GM12878 (cell line): Measurements from ENCODE around the gene ZCCHC3. TPM values are rescaled to one million over a fixed set of nuclear protein-coding genes. Genes with fewer than 3 reads are reported as not detected.

Experiments
- ATAC-seq: fragments of 200-7000 bp; cut with Tn5 transposase; 3 replicates; pipeline ENCODE4 v1.9.1; 2020; ENCODE audit warnings: mild to moderate bottlenecking, moderate library complexity
- BruUV-seq: library from RNA; stranded (reverse); fragments of 400-500 nt; replicated peaks from 2 replicates; lab custom pipeline; 2021; lab: Mats Ljungman, UMichigan
- CTCF ChIA-PET: fragments of 300-600 bp; sonication (Branson Sonifier 250); formaldehyde crosslinking; extraction: SDS; loops from one replicate; lab custom pipeline; 2021; ENCODE audit warnings: inconsistent platforms; lab: Yijun Ruan, JAX
- POLR2A ChIA-PET: fragments of 350-600 bp; formaldehyde crosslinking; extraction: SDS; loops from one replicate; lab custom pipeline; 2021; ENCODE audit warnings: inconsistent platforms; lab: Charles Lee
- RAD21 ChIA-PET: fragments of 300-600 bp; sonication (Branson Sonifier 250); formaldehyde crosslinking; loops from one replicate; lab custom pipeline; 2023; ENCODE audit warnings: antibody characterized with exemption; ENCODE audit not compliant: unreplicated experiment; lab: Charles Lee
- SMC1A ChIA-PET: fragments of 300-600 bp; sonication (Branson Sonifier 250); formaldehyde crosslinking; loops from one replicate; lab custom pipeline; 2023; ENCODE audit not compliant: unreplicated experiment, uncharacterized antibody; lab: Charles Lee
- DNase-seq: peaks from one replicate; pipeline ENCODE4 v3.0.0-alpha.2; 2011; ENCODE audit warnings: low read depth, low spot score
- FAIRE-seq: peaks from 3 replicates; lab custom pipeline; 2011; peaks lifted over from hg19 to GRCh38; lab: Jason Lieb, UNC
- H2AFZ ChIP-seq: 2 replicates; pipeline ENCODE4 v1.6.0; 2011; ENCODE audit warnings: low read depth, low read length, control low read depth; ENCODE audit not compliant: control insufficient read depth
- H3K27ac ChIP-seq: 2 replicates; pipeline ENCODE4 v1.5.1; 2011; ENCODE audit warnings: control low read depth; ENCODE audit not compliant: control insufficient read depth, insufficient read depth
- H3K27me3 ChIP-seq, 2 experiments: replicated peaks in 1 of 2; 2 replicates each; pipeline versions ENCODE4 v1.6.0 to v1.6.1; 2011; ENCODE audit warnings: low read length in 1 of 2; ENCODE audit not compliant: control insufficient read depth in 2 of 2, insufficient read depth in 2 of 2
- H3K36me3 ChIP-seq, 2 experiments: 2 replicates each; pipeline ENCODE4 v1.5.1; 2011; ENCODE audit warnings: low read length in 1 of 2; ENCODE audit not compliant: control insufficient read depth in 2 of 2, insufficient read depth in 2 of 2
- H3K4me1 ChIP-seq: 2 replicates; pipeline ENCODE4 v1.6.1; 2011; ENCODE audit warnings: mild to moderate bottlenecking, low read length, moderate library complexity, mixed read lengths; ENCODE audit not compliant: control insufficient read depth, insufficient read depth
- H3K4me2 ChIP-seq: 2 replicates; pipeline ENCODE4 v1.6.0; 2011; ENCODE audit warnings: control low read depth; ENCODE audit not compliant: control insufficient read depth, insufficient read depth
- H3K4me3 ChIP-seq: fragments of 200-600 bp; sonication (generic); 2 replicates; pipeline ENCODE4 v1.5.1; 2016
- H3K79me2 ChIP-seq: 2 replicates; pipeline ENCODE4 v1.6.0; 2011; ENCODE audit warnings: low read length; ENCODE audit not compliant: control insufficient read depth, insufficient read depth
- H3K9ac ChIP-seq: 2 replicates; pipeline ENCODE4 v1.8.0; 2011; ENCODE audit warnings: low read length, control low read depth, mixed read lengths; ENCODE audit not compliant: control insufficient read depth, insufficient read depth
- H3K9me3 ChIP-seq: replicated peaks from 3 replicates; pipeline ENCODE4 v1.5.1; 2011; ENCODE audit warnings: mild to moderate bottlenecking, low read length; ENCODE audit not compliant: control insufficient read depth, insufficient read depth
- H4K20me1 ChIP-seq: 2 replicates; pipeline ENCODE4 v1.6.0; 2011; ENCODE audit not compliant: control insufficient read depth, insufficient read depth
- BCL11A ChIP-seq: IDR thresholded peaks from 2 replicates; pipeline ENCODE4 v1.6.1; 2011; ENCODE audit warnings: low read depth, low read length
- CHD2 ChIP-seq: IDR thresholded peaks from 2 replicates; pipeline ENCODE4 v1.6.1; 2011; ENCODE audit warnings: low read depth, low read length, improper control_type of control experiment, borderline replicate concordance
- GATAD2B ChIP-seq: fragments of 450-650 bp; conservative IDR thresholded peaks from 2 replicates; pipeline ENCODE4 v1.6.1; 2017; ENCODE audit warnings: low read depth, mild to moderate bottlenecking, moderate library complexity
- SIN3A ChIP-seq: IDR thresholded peaks from 2 replicates; pipeline ENCODE4 v1.6.1; 2012; ENCODE audit warnings: low read depth, low read length, improper control_type of control experiment
- SMARCA5 ChIP-seq: fragments of 450-650 bp; IDR thresholded peaks from 2 replicates; pipeline ENCODE4 v1.6.1; 2017; ENCODE audit warnings: mild to moderate bottlenecking
- WRNIP1 ChIP-seq: IDR thresholded peaks from 2 replicates; pipeline ENCODE4 v1.6.1; 2011; ENCODE audit warnings: low read depth, low read length, improper control_type of control experiment, borderline replicate concordance
- ZNF217 ChIP-seq: fragments of 450-650 bp; IDR thresholded peaks from 2 replicates; pipeline ENCODE4 v1.6.1; 2017; ENCODE audit warnings: antibody characterized with exemption, mild to moderate bottlenecking
- ZNF384 ChIP-seq: IDR thresholded peaks from 2 replicates; pipeline ENCODE4 v1.6.1; 2012; ENCODE audit warnings: low read depth, mild to moderate bottlenecking, low read length, improper control_type of control experiment, borderline replicate concordance
- WGBS: methylation state at CpG from one replicate; pipeline ENCODE4 v1.1.6; 2016; ENCODE audit warnings: low lambda C conversion rate; ENCODE audit not compliant: insufficient replicate concordance, insufficient coverage; ENCODE audit errors: missing lambda C conversion rate; 5-methylcytosine and 5-hydroxymethylcytosine counted together
- in situ Hi-C: fragments of 300-500 bp; cut with MboI; formaldehyde crosslinking; loops from 9 replicates; pipeline ENCODE4 v1.14.3; 2018; ENCODE audit warnings: mixed read lengths
- intact Hi-C: fragments of 100-400 bp; cut with micrococcal nuclease; formaldehyde crosslinking; loops from one replicate; pipeline ENCODE4 v1.14.2; 2022; ENCODE audit not compliant: unreplicated experiment
- polyA plus RNA-seq, 11 experiments: library from polyadenylated mRNA; depleted of rRNA in 4 of 11; unstranded in 6 of 11; stranded (reverse) in 5 of 11; fragments of >200 nt; fragmentation: Nextera tagmentation in 4 of 11; fragmentation: Illumina TruSeq in 1 of 11; extraction: Ambion mirVana in 4 of 11; extraction: Trizol in 1 of 11; gene quantifications; 1 replicate in 1 of 11; 2 replicates in 10 of 11; pipeline versions ENCODE4 v1.2.1 to v1.2.3, GENCODE V29; 2011 to 2016; ENCODE audit warnings: inconsistent platforms in 2 of 11, missing spikeins in 2 of 11, low read depth in 1 of 11
- total RNA-seq, 4 experiments: library from RNA; depleted of rRNA in 3 of 4; stranded (reverse); fragments of >200 nt in 3 of 4; fragmentation: Illumina TruSeq in 1 of 4; extraction: Trizol in 1 of 4; gene quantifications; 2 replicates each; pipeline versions ENCODE4 v1.2.1 to v1.2.3, GENCODE V29; 2013 to 2021
- TF ChIP-seq, protein P1 (sequence below): fragments of 450-650 bp; formaldehyde crosslinking; IDR thresholded peaks from 2 replicates; pipeline ENCODE4 v1.5.0; 2022; ENCODE audit warnings: mild to moderate bottlenecking, missing genetic modification characterization

Gene ZCCHC3
- total and polyA plus RNA-seq, 10 of the 15 experiments (the other 5 are each of a cell fraction or from before 2014, with no cell fraction given) = 5.3 to 36.1 (median 17.2) TPM

DNA sequence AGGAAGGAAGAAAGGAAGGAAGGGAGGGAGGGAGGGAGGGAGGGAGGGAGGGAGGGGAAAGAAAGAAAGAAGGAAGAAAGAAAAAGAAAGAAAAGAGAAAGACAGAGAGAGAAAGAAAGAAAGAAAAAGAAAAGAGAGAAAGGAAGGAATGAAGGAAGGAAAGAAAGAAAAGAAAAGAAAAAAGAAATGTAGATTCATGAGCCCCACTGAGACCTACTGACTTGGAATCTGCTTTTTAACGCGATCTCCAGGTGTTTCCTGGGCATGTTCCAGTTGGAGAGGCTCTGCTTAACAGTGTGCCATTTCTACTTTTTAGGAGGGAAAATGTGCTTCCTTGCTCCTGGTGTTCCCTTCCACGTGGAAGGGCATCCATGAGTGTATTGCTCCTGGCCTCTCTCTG is 23.5 kb upstream of the ZCCHC3 start:
- H3K4me3 ChIP-seq = no peak overlapping the region
- no peak overlapping the region for H2AFZ ChIP-seq
- no peak overlapping the region for H3K27ac ChIP-seq
- RAD21 ChIA-PET = no interaction called here
- ATAC-seq (no peak), DNase-seq (no peak), FAIRE-seq (no peak)
- POLR2A ChIA-PET = no interaction called here
- WGBS = 80% methylated on average over 3 of the region's 3 CpGs
- peaks cover 2 to 3% of the 10 kb centered on the region in 2 experiments; a peak in 2 of 4 replicates for H3K36me3 ChIP-seq
- in situ Hi-C loops = no loop called here
- no peaks in the 10 kb centered on the region for H3K4me1 ChIP-seq
- H3K79me2 ChIP-seq = no peaks in the 10 kb centered on the region
- TF ChIP-seq ZNF384 (no peak), SMARCA5 (no peak), ZNF217 (no peak), BCL11A (no peak)
- no peaks in the 10 kb centered on the region for H4K20me1 ChIP-seq
- no peaks in the 10 kb centered on the region for H3K27me3 ChIP-seq
- BruUV-seq = no TSS peak
- no peak overlapping the region for H3K9ac ChIP-seq
- SMC1A ChIA-PET = no interaction called here
- intact Hi-C loops = no loop called here
- CTCF ChIA-PET = no interaction called here
- no peaks in the 10 kb centered on the region for H3K9me3 ChIP-seq
- no peak overlapping the region for H3K4me2 ChIP-seq

DNA sequence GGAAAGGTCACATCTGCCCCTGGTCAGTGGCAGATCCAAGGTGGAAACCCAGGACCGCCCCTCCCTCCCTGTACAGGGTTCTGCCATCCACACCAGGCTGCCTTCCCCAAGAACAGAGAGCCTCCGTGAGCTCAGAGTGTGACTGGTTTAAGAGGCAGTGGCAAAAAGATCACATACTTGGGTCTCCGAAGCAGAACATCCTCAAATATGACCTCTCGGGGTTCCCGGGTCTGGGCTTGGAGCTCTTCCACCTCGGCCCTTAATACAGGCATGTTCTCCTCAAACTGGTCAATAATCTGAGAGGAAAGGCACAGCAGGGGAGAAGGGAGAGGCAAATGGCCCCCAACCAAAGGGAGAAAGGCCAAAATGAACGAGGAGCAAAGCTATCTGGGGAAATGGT is 21.6 kb upstream of the ZCCHC3 start:
- ChIA-PET SMC1A (no interaction called here), CTCF (interaction anchor here (1.0 kb wide), 1 partner anchor 9 kb away, joined by 5 read pairs; no protein-coding TSS in a partner anchor), RAD21 (no interaction called here), POLR2A (no interaction called here)
- Histone ChIP-seq H3K79me2 (no peaks in the 10 kb centered on the region), H3K36me3 (peaks cover 2 to 3% of the 10 kb centered on the region in 2 experiments; a peak in 3 of 4 replicates), H3K27ac (no peak overlapping the region), H3K27me3 (no peaks in the 10 kb centered on the region), H3K9me3 (no peaks in the 10 kb centered on the region), H4K20me1 (no peaks in the 10 kb centered on the region), H2AFZ (no peak overlapping the region), H3K4me2 (no peak overlapping the region), H3K4me3 (no peak overlapping the region), H3K4me1 (no peaks in the 10 kb centered on the region), H3K9ac (no peak overlapping the region)
- no peak for ATAC-seq
- no peak for FAIRE-seq
- no peak for DNase-seq
- no TSS peak for BruUV-seq
- in situ Hi-C loops (no loop called here), intact Hi-C loops (no loop called here)
- 79% methylated on average over 7 of the region's 7 CpGs for WGBS
- no peak for TF ChIP-seq WRNIP1
- TF ChIP-seq CHD2 = no peak
- no peak for TF ChIP-seq SIN3A
- no peak for TF ChIP-seq GATAD2B
- TF ChIP-seq, protein P1, sequence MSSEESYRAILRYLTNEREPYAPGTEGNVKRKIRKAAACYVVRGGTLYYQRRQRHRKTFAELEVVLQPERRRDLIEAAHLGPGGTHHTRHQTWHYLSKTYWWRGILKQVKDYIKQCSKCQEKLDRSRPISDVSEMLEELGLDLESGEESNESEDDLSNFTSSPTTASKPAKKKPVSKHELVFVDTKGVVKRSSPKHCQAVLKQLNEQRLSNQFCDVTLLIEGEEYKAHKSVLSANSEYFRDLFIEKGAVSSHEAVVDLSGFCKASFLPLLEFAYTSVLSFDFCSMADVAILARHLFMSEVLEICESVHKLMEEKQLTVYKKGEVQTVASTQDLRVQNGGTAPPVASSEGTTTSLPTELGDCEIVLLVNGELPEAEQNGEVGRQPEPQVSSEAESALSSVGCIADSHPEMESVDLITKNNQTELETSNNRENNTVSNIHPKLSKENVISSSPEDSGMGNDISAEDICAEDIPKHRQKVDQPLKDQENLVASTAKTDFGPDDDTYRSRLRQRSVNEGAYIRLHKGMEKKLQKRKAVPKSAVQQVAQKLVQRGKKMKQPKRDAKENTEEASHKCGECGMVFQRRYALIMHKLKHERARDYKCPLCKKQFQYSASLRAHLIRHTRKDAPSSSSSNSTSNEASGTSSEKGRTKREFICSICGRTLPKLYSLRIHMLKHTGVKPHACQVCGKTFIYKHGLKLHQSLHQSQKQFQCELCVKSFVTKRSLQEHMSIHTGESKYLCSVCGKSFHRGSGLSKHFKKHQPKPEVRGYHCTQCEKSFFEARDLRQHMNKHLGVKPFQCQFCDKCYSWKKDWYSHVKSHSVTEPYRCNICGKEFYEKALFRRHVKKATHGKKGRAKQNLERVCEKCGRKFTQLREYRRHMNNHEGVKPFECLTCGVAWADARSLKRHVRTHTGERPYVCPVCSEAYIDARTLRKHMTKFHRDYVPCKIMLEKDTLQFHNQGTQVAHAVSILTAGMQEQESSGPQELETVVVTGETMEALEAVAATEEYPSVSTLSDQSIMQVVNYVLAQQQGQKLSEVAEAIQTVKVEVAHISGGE (CRISPR knock-in tag) = no peak
